Fibroblast of skin of left quadriceps (primary cell): Measurements from ENCODE around the gene SNX13.
"Not testable (repeated sequence)": the region's sequence is repeated elsewhere in the genome, so short reads cannot be mapped to it uniquely, and the experiment has no call there.

Source experiments
- DNase-seq, 2 experiments: peaks; one replicate each; pipeline ENCODE4 v3.0.0-alpha.2; 2013; ENCODE audit warnings: low read depth in 2 of 2

SNX13 gene

GRCh38 chr7:17845197-17845547 lies 95.1 kb downstream of the SNX13 start:
- no peak for DNase-seq

GRCh38 chr7:17844514-17845196 lies 95.6 kb downstream of the SNX13 start:
- no peak for DNase-seq

GRCh38 chr7:17844022-17844421 lies 96.3 kb downstream of the SNX13 start:
- no peak for DNase-seq

- DNase-seq, result no peak
These were observed 97.3 kb downstream of the SNX13 start for GRCh38 chr7:17843041-17843440.

GRCh38 chr7:17832820-17833355 lies 107.4 kb downstream of the SNX13 start:
- DNase-seq, result no peak

- DNase-seq, result no peak
These were observed 108.1 kb downstream of the SNX13 start for GRCh38 chr7:17832242-17832641.

GRCh38 chr7:17830206-17830605 lies 110.1 kb downstream of the SNX13 start:
- DNase-seq, result no peak

- DNase-seq, result no peak
These were observed 111.3 kb downstream of the SNX13 start for GRCh38 chr7:17829001-17829400.

GRCh38 chr7:17822547-17823173 lies 117.6 kb downstream of the SNX13 start:
- no peak for DNase-seq

- no peak for DNase-seq
These were observed 123.4 kb downstream of the SNX13 start for GRCh38 chr7:17816903-17817302.

GRCh38 chr7:17815318-17815717 lies 125.0 kb downstream of the SNX13 start:
- DNase-seq, result no peak

GRCh38 chr7:17814058-17814457 lies 126.2 kb downstream of the SNX13 start:
- DNase-seq, result no peak

GRCh38 chr7:17809215-17809614 lies 131.1 kb downstream of the SNX13 start:
- not testable (repeated sequence) for DNase-seq

- no peak for DNase-seq
These were observed 133.1 kb downstream of the SNX13 start for GRCh38 chr7:17807242-17807641.

GRCh38 chr7:17806631-17807030 lies 133.7 kb downstream of the SNX13 start:
- no peak for DNase-seq

- DNase-seq, result no peak
These were observed 138.2 kb downstream of the SNX13 start for GRCh38 chr7:17802056-17802455.

- no peak for DNase-seq
These were observed 148.0 kb downstream of the SNX13 start for GRCh38 chr7:17792075-17792936.

- DNase-seq, result no peak
These were observed 153.0 kb downstream of the SNX13 start for GRCh38 chr7:17787257-17787656.

GRCh38 chr7:17786314-17786852 lies 153.9 kb downstream of the SNX13 start:
- DNase-seq, result no peak

- no peak for DNase-seq
These were observed 158.1 kb downstream of the SNX13 start for GRCh38 chr7:17782216-17782549.

- peak in 1 of 2 experiments; percentile 9 for DNase-seq
These were observed 158.6 kb downstream of the SNX13 start for GRCh38 chr7:17781491-17782215.

GRCh38 chr7:17779381-17779780 lies 160.9 kb downstream of the SNX13 start:
- no peak for DNase-seq
